GDM1 (cell line): ENCODE data around the gene KIRREL3.
A peak's percentile ranks its signal among the peaks of the same experiment; 100 is the strongest.

Source experiments
- DNase-seq: peaks from one replicate; lab custom pipeline; 2025; lab: John Stamatoyannopoulos, UW

Gene KIRREL3

GRCh38 chr11:126466236-126467045 lies 534.1 kb downstream of the KIRREL3 start:
- no peak for DNase-seq

GRCh38 chr11:126465573-126466188 lies 534.9 kb downstream of the KIRREL3 start:
- DNase-seq, result no peak

GRCh38 chr11:126464796-126465195 lies 535.8 kb downstream of the KIRREL3 start:
- DNase-seq, result peak; percentile 74

- DNase-seq, result no peak
Observed at GRCh38 chr11:126462422-126462821, 538.1 kb downstream of the KIRREL3 start.

- DNase-seq, result no peak
Observed at GRCh38 chr11:126461996-126462395, 538.6 kb downstream of the KIRREL3 start.

GRCh38 chr11:126461096-126461440 lies 539.5 kb downstream of the KIRREL3 start:
- DNase-seq, result no peak

GRCh38 chr11:126460417-126461095 lies 540.0 kb downstream of the KIRREL3 start:
- no peak for DNase-seq

GRCh38 chr11:126459691-126460281 lies 540.8 kb downstream of the KIRREL3 start:
- no peak for DNase-seq

- no peak for DNase-seq
Observed at GRCh38 chr11:126457817-126458216, 542.8 kb downstream of the KIRREL3 start.

GRCh38 chr11:126456783-126457542 lies 543.6 kb downstream of the KIRREL3 start:
- peak; percentile 61 for DNase-seq

- DNase-seq, result no peak
Observed at GRCh38 chr11:126456089-126456488, 544.5 kb downstream of the KIRREL3 start.

- DNase-seq, result no peak
Observed at GRCh38 chr11:126452241-126453101, 548.1 kb downstream of the KIRREL3 start.

- DNase-seq, result no peak
Observed at GRCh38 chr11:126451211-126451802, 549.3 kb downstream of the KIRREL3 start.

- DNase-seq, result no peak
Observed at GRCh38 chr11:126450806-126451205, 549.8 kb downstream of the KIRREL3 start.

GRCh38 chr11:126450198-126450597 lies 550.4 kb downstream of the KIRREL3 start:
- DNase-seq, result no peak

GRCh38 chr11:126446581-126446980 lies 554.0 kb downstream of the KIRREL3 start:
- no peak for DNase-seq

- no peak for DNase-seq
Observed at GRCh38 chr11:126444072-126444471, 556.5 kb downstream of the KIRREL3 start.

GRCh38 chr11:126443120-126443519 lies 557.5 kb downstream of the KIRREL3 start:
- DNase-seq, result no peak

- DNase-seq, result peak; percentile 75
Observed at GRCh38 chr11:126440792-126441514, 559.6 kb downstream of the KIRREL3 start.

GRCh38 chr11:126440276-126440675 lies 560.3 kb downstream of the KIRREL3 start:
- no peak for DNase-seq
